ENCODE results near the gene PREX1. TPM values are rescaled to one million over a fixed set of nuclear protein-coding genes. Genes with fewer than 3 reads are reported as not detected.

The PREX1 gene
- total RNA-seq, 2 donors from 2014 or later, result 16.0 to 17.4 TPM

DNA sequence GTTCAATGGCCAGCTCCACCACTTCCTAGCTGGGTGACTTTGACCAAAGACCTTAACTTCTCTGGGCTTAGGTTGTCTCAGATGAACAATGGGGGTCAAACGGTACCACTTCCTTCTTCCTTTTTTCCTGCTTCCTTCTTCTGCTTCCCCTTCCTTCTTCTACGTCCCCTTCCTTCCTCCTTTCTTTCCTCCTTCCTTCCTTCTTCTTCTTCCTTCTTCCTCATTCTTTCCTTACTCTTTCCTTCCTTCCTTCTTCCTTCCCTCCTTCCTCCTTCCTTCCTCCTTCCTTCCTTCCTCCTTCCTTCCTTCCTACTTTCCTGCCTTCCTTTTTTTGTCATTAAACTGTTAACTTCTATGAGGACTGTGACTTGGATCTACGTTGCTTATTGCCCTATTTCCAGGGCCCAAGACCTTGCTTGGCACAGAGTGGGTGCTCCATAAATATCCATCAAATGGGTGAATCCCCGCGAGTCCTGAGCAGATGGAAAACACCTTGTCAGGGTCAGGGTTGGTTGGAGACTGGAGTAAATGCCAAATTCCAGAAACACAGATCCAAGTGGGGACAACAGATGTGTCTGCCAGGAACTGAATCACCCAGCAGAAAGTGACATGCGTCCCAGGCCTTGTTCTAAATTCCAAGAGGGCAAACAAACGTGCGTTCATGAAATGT lies 243.3 kb downstream of the PREX1 start:
- intact Hi-C loops (cut with DNase I), result no loop called here
- no peak for DNase-seq
- ATAC-seq, result peak; percentile 17 to 24

DNA sequence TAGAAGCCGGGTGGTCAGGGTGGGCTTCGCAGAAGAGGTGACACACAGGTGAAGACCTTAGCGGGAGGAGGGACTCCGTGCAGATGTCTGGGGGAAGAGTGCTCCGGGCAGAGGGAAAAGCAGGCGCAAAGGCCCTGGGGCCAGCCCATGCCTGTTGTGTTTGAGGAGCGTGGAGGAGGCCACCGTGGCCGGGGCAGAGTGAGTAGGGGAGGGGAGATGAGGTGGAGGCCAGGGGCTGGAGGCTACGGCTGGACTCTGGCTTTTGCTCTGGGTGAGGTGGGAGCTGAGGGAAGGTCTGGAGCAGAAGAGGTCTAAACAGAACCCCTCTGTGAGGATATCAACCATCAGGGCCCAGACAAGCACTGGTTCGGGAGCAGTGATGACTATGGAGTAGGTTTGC lies 244.0 kb downstream of the PREX1 start:
- ATAC-seq, result no peak
- intact Hi-C loops (cut with DNase I), result no loop called here
- no peak for DNase-seq

DNA sequence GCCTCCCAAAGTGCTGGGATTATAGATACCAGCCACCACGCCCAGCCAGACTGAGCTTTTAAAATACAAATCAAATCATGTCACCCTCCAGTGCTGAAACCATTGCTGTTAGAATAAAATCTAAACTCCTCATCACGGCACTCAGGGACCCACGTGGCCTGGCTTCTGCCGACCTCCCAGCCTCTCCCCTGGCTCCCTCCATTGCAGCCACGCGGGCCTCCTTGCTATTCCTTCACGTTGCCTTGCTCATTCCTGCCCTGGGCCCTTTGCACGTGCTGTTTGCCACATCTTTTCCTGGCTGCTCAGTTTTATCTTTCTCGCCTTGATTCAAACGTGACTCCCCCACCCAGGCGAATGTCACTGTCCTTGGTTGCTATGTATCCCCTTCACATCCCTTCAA lies 244.6 kb downstream of the PREX1 start:
- no peak for ATAC-seq
- intact Hi-C loops (cut with DNase I), result no loop called here
- no peak for DNase-seq

DNA sequence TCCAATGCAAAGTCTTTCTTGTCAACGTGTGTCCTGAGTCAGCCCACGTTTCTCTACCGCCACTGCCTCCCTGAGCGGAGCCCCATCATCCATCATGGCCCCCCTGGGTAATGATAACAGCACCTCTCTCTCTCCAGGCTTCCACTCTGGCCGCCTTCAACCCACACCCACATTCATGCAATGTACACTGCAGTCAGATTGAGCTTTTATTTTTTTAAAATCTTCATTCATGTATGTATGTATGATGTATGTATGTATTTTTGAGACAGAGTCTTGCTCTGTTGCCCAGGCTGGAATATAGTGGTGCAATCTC lies 245.2 kb downstream of the PREX1 start:
- no peak for ATAC-seq
- intact Hi-C loops (cut with DNase I), result no loop called here
- no peak for DNase-seq

DNA sequence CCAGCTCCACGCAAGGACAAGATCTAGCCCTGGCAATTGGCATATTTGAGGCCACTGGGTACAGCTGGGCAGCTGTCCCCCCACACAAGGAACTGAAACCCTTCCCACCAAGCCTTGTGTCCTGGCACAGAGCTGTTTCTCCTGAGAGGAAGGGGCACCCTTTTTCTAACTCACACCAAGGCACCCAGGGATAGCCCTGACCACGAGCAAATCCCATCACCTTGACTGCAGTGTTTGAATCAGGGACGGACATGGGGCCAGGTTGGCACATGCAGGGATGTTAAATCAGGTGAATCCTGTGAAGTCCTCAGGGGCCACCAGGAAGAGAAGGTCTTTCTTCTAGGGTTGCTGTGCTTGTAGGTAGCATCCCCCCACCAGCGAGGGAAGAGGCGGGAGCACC lies 246.6 kb downstream of the PREX1 start:
- intact Hi-C loops (cut with DNase I), result no loop called here
- ATAC-seq (no peak), DNase-seq (no peak)

DNA sequence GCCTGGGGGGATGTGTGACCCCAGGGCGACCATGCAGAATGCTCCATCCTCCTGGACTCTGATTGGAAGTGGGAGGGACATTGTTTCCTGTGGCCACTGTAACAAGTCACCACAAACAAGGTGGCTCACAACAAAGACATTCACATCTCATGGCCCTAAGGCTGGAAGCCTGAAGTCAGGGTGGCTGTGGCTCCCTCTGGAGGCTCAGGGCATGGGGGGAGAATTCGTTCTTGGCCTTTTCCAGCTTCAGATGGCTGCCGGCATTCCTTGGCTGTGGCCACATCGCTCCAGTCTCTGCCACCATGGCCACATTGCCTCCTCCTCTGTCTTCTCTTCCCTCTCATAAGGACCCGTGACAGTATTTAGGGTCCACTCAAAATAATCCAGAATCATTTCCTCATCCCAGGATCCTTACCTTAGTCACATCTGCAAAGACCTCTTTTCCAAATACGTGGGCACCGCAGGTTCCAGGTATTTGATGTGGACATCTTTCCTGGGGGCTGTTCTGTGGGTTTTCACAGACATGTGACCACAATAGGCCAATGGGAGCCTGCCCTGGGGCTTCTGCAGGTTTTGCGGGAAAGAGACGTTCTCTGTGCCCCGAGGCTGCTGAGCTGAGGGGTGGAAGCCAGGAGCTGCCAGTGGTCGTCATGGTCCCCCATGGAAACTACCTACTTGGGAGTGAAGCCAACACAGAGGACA lies 249.3 kb downstream of the PREX1 start:
- DNase-seq, result no peak
- intact Hi-C loops (cut with DNase I), result no loop called here
- no peak for ATAC-seq

DNA sequence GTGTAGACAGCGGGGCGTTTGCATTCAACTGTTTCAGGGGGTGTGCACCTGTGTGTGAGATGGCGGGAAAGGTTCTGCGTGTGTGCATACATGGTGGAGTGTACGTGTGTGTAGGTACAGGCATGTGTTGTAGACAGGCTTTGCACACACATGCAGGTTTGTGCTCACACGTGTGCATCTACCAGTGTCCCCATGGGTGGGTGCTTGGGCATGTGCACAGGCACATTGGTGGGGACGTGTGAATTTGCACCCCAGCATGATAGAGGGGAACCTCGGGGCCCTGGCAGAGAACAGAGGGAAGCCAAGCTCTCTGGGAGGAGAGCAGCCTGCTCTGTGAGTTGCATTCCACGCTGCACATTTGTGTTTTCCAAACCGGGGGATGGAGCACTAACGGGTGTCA lies 250.2 kb downstream of the PREX1 start:
- DNase-seq (no peak), ATAC-seq (no peak)
- intact Hi-C loops (cut with DNase I), result no loop called here

DNA sequence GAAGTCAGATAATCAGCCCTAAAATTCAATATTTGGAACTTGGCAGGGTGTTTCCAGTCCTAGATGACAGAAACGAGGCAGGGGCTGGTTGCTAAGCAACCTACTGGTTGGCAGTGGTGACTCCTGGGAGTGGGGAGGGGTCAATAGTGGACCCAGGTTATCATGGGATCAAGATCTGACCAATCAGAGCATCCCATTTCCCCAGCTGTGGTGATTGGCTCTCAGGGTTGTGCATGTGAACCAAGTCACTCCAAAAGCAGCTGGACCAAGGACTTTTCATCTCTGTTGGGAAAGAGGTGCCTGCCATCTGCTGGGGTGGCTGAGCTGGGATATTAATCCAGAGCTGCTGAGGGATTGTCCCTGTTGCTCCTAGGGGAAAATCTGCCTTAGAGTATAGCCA lies 253.4 kb downstream of the PREX1 start:
- DNase-seq (no peak), ATAC-seq (no peak)
- intact Hi-C loops (cut with DNase I), result no loop called here

Other genes starting within 250 kb of the PREX1 start
- 10 to 100 TPM; 31.8 to 36.4 TPM for gene ARFGEF2, start 93.7 kb upstream of the PREX1 start, total RNA-seq
- 10 to 100 TPM; 38.8 to 41.1 TPM for gene CSE1L, start 218.3 kb upstream of the PREX1 start, total RNA-seq